ENCODE measurements around the gene NWD2.
"Not testable (repeated sequence)": the region's sequence is repeated elsewhere in the genome, so short reads cannot be mapped to it uniquely, and the experiment has no call there.

The NWD2 gene

GRCh38 chr4:37489697-37490096 is 245.2 kb downstream of the NWD2 start:
- DNase-seq (ENCODE audit: low read depth) = no peak
- no peak overlapping the region for H3K4me3 ChIP-seq (ENCODE audit: control insufficient read depth, low read depth, low read length)
- no peak for TF ChIP-seq CTCF (conservative IDR thresholded peaks at IDR 0.05; ENCODE audit: control insufficient read depth, insufficient read depth, low read depth, low read length)

GRCh38 chr4:37490391-37491347 is 246.1 kb downstream of the NWD2 start:
- H3K4me3 ChIP-seq (ENCODE audit: control insufficient read depth, low read depth, low read length) = no peak overlapping the region
- no peak for TF ChIP-seq CTCF (conservative IDR thresholded peaks at IDR 0.05; ENCODE audit: control insufficient read depth, insufficient read depth, low read depth, low read length)

GRCh38 chr4:37495353-37495752 is 250.8 kb downstream of the NWD2 start:
- DNase-seq (ENCODE audit: low read depth) = not testable (repeated sequence)

More at GRCh38 chr4:37490391-37491347, 246.1 kb downstream of the NWD2 start:
- no peak for DNase-seq (ENCODE audit: low read depth)

More at GRCh38 chr4:37495353-37495752, 250.8 kb downstream of the NWD2 start:
- not testable (repeated sequence) for H3K4me3 ChIP-seq (ENCODE audit: control insufficient read depth, low read depth, low read length)

Measured in fibroblast of mammary gland (primary cell).